Caki2 (cell line): ENCODE results near the gene CFHR2. TPM values are rescaled to one million over a fixed set of nuclear protein-coding genes. Genes with fewer than 3 reads are reported as not detected.
"Not testable (repeated sequence)": the region's sequence is repeated elsewhere in the genome, so short reads cannot be mapped to it uniquely, and the experiment has no call there.

ENCODE experiments used
- DNase-seq: peaks from one replicate; pipeline ENCODE4 v3.0.0-alpha.2; 2015; ENCODE audit warnings: low read depth
- in situ Hi-C: cut with HindIII; loops from 2 replicates; pipeline ENCODE4 v1.10.0; 2016; ENCODE audit warnings: low sequenced_read_pairs, low pct_unique_long_range_greater_than_20kb, mixed read lengths
- total RNA-seq: library from RNA; depleted of rRNA; stranded (reverse); fragments of >200 nt; shearing (Covaris generic); gene quantifications from 2 replicates; pipeline ENCODE4 v1.2.3, GENCODE V29; 2014; ENCODE audit warnings: low replicate concordance; rRNA removed

Gene CFHR2
- total RNA-seq, result not detected in 2 replicates

DNA sequence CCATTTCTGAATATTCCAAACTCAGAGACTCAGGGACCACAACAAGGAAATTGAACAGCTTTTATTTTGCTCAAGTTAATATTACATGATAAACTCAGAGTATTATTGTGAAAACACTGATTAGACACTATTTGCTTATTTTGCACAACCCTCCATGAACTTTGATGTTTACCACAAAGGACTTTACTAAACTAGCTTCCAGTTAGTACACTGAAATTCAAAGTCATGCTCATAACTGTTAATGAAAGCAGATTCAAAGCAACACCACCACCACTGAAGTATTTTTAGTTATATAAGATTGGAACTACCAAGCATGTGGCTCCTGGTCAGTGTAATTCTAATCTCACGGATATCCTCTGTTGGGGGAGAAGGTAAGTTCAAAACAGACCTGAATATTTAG lies at the start of gene CFHR2:
Gene CFHR2 (plus strand): TSS at position 171 of the 400 bp plus-strand sequence. CDS start 143 bp downstream, at position 314.
- DNase-seq, in situ Hi-C loops: not testable (repeated sequence)

GRCh38 chr1:196896355-196896754 lies 47.2 kb upstream of the CFHR2 start:
- no peak for DNase-seq
- in situ Hi-C loops, result no loop called here

DNA sequence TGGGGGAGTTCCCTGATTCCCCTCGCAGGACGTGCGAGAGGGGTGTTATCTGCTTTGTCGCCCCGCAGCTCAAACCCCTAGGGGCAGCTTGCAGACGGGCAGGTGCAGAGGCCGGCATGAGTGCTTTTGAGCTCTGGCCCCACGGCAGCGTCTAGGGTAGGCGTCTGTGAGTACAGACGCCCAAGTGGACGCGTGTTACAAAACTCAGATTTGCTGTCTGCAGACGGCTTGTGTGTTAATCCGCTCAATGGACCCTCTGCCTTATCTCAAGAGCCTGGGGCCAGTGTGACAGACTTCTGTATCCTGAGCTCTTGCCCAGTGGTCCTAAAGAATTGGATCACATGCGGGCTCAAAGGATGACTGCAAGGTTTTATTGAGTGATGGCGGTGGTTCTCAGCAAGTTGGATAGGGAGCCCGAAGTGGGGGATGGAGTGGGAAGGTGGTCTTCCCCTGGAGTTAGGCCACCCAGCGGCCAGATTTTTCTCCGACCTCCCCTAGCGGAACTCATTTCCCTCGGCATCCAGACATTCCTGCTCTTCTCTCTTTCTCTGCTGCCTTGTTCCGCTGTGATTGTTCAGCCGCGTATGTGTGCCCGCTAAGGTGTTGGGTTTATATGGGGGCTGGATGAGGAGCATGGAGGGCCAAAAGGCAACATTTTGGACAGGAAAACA lies 46.2 kb upstream of the CFHR2 start:
- in situ Hi-C loops, result no loop called here
- no peak for DNase-seq

GRCh38 chr1:196902344-196902743 lies 41.2 kb upstream of the CFHR2 start:
- in situ Hi-C loops, result no loop called here
- no peak for DNase-seq

DNA sequence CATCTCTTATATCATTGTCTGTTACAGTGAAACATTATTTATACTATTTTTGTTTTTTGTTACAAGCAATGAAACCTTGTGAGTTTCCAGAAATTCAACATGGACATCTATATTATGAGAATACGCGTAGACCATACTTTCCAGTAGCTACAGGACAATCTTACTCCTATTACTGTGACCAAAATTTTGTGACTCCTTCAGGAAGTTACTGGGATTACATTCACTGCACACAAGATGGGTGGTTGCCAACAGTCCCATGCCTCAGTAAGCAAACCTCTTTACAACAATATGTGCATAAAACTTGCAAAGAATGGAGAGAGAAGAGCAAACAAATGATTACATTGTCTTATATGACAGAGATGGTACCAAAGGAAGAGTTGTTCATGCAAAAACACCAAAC lies 33.3 kb upstream of the CFHR2 start:
- in situ Hi-C loops, result no loop called here

DNA sequence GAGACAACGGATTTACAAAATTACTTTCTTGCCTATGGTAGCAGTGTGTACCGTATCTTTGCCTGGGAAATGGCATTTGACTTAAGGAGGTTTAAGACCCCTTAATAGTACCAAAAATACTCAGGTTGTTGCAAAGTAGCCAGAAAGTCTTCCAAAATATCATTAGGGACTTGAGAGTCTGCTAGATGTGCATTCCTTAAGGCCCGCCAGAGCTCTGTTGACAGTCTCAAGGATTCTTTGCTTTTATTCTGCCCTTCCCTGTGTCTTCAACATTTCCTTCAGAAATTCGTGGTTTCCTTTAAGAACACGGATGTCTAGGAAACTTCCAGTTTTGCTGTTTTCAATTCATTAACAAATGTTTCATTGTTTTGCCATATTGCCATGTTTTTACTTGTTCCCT lies 31.3 kb upstream of the CFHR2 start:
- in situ Hi-C loops, DNase-seq: not testable (repeated sequence)

More for the DNA sequence above, 33.3 kb upstream of the CFHR2 start:
- DNase-seq, result no peak

DNA sequence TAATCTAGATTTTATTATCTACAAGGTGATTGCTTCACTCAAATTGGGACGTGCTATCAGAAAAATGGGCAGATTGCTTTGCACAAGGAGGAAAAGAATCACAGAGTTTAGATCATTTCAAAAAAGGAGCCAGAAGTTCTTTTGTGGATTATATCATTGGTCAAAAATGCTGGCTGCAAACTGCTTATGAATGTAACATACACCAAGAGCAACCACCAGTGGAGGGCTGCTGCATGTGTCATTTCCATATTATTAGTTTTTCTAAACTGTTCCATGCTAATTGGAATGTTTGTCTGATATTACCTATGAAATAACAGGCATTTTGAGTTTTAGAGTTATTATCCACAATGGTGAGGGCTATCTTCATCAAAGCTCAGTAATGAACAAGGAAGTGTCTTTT lies 16.7 kb upstream of the CFHR2 start:
- DNase-seq, in situ Hi-C loops: not testable (repeated sequence)

GRCh38 chr1:196932853-196933252 lies 10.7 kb upstream of the CFHR2 start:
- in situ Hi-C loops, DNase-seq: not testable (repeated sequence)

DNA sequence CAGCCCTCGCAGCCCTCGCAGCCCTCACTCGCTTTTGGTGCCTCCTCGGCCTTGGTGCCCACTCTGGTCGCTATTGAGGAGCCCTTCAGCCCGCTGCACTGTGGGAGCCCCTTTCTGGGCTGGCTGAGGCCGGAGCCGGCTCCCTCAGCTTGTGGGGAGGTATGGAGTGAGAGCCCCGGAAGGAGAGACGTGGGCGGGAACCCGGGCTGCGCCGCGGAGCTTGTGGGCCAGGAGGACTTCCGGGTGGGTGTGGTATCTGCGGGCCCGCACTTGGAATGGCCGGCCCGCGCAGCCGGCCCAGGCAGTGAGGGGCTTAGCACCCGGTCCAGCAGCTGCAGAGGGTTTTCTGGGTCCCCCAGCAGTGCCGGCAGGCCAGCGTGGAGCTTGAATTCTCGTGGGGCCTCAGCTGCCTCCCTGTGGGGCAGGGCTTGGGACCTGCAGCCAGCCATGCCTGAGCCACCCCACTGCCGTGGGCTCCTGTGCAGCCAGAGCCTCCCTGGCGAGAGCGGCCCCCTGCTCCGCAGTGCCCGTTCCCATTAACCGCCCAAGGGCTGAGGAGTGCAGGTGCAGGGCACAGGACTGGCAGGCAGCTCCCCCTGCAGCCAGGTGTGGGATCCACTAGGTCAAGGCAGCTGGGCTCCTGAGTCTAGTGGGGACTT lies 9.9 kb upstream of the CFHR2 start:
- no peak for DNase-seq
- in situ Hi-C loops, result no loop called here

- in situ Hi-C loops, result not testable (repeated sequence)
Measured at GRCh38 chr1:196941474-196941873, 2.1 kb upstream of the CFHR2 start.

DNA sequence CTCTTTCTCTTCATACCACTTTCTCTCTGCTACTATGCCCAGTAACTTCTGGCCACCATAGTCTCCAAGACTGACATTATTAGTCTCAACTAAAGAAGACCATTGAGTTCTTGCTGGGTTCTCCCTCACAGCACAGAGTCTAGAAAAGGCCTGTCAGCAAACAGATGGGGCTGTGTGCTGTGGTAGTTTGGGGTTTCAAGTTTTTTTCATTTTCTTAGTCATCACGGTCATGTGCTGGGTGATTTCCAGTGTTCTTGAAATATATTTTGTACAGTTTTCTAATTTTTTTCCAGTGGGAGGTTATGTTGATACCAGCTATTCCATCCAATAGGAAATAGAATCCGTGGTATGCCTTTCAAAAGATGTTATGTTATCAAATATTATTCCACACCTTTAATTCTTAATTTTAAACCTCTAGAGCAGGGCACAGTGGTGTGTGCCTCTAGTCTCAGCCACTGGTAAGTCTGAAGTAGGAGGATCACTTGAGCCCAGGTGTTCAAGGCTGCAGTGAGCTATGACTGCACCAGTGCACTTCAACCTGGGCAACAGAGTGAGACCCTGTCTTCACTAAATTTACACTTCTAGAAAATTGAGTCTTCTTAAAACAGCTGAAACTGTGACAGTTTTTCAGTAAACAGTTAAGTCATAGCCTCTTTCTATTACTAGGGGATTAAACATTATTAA lies 8.3 kb downstream of the CFHR2 start:
- in situ Hi-C loops, result no loop called here
- no peak for DNase-seq

More at GRCh38 chr1:196941474-196941873, 2.1 kb upstream of the CFHR2 start:
- not testable (repeated sequence) for DNase-seq

GRCh38 chr1:196954778-196955177 lies 11.2 kb downstream of the CFHR2 start:
- in situ Hi-C loops, result no loop called here
- DNase-seq, result no peak

GRCh38 chr1:196955926-196956325 lies 12.4 kb downstream of the CFHR2 start:
- in situ Hi-C loops, result no loop called here
- DNase-seq, result no peak

DNA sequence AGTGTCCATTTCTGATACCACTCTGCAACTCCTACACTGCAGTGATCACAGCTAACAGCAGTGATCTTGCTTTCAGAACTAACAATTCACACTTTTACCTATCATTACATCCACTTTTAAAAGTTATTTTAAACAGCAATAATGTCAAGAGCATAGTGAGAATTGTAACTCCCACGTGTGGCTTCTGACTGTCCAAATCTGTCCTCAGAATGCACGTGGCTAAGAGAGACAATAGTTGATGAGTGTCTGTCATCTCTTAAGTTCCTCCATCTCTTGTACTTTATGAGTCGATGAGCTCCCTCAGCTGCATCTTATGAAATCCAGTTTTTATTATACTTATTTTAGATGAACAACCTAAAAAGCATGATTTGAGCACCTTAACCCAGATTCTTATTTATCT lies 17.3 kb downstream of the CFHR2 start:
- in situ Hi-C loops, result no loop called here
- no peak for DNase-seq

DNA sequence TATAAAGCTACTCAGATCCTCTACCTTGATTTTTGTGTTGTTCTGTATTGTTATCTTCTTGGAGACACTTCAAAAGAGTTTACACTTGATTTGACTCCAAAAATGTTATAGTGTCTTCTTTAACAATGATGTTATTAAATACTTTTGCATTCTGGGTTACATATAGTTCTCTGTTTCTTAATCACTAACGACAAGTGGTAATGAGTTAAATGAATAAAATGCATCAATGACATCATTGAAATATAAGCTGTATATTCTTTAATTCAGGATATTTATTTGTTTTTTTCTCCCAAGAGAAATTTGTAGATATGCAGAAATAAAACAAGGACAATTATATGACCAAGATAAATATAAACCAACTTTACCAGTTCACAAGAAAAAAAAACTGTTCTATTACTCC lies 26.6 kb downstream of the CFHR2 start:
- DNase-seq, result no peak
- in situ Hi-C loops, result no loop called here

DNA sequence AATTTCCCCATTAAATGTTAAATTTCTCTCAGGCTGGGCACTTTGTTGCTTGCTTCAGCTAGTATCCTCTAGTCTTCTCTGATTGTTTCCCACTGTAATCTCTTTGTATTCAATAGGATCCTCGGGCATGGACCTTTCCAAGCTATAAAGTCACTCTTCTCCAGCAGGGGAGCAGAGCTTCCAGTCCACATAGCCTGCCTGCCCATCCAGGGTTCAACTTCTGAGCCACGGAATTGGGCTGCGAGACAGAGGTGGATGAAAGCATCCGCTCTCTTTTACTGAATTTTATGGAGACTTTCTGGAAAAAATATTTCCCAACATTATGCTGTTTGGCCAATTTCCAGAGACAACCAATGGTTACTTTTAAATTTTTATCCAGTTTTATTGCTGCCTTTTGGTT lies 32.7 kb downstream of the CFHR2 start:
- no peak for DNase-seq
- in situ Hi-C loops, result no loop called here

DNA sequence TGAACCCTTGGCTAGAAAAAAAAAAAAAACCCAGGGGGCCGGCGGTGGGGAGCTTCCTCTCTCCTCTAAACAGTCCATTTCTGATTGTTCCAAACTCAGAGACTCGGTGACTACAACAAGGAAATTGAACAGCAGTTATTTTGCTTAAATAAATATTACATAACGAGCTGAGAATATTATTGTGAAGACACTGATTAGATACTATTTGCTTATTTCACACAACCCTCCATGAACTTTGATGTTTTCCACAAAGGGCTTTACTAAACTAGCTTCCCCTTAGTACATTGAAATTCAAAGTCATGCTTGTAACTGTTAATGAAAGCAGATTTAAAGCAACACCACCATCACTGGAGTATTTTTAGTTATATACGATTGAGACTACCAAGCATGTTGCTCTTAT lies 33.7 kb downstream of the CFHR2 start, which contains the start of gene CFHR5:
Gene CFHR5 (plus strand): TSS at position 279 of the 400 bp plus-strand sequence. CDS start 109 bp downstream, at position 388.
- in situ Hi-C loops, result no loop called here

GRCh38 chr1:196980859-196981258 lies 37.3 kb downstream of the CFHR2 start:
- in situ Hi-C loops, result no loop called here
- DNase-seq, result no peak

More for the DNA sequence above, 33.7 kb downstream of the CFHR2 start, which contains the start of gene CFHR5:
- no peak for DNase-seq

GRCh38 chr1:196982247-196982646 lies 38.7 kb downstream of the CFHR2 start:
- in situ Hi-C loops, DNase-seq: not testable (repeated sequence)
